Measurements from ENCODE around the gene GALNT12.

DNA sequence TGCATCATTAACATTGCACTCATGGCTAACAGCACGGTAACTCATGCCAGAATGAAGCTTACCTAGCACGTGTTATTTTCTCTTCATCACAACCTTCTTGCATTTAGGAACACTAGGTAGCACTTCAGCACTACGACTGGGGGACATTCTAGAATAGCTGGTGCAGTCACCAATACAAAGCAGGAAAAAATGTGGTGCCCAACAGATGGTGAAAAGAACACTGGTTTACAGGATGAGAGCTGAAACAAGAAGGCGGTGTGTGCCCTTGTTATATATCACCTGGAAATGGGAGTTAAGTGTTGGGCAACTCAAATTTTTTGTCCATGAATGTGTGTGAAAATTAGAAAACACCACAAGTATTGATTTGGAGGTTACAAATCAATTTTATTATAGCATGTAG, 30.0 kb downstream of the GALNT12 start:
- TF ChIP-seq CTCF (IDR thresholded peaks at IDR 0.05) (no peak), POLR2AphosphoS5 (IDR thresholded peaks at IDR 0.05) (no peak)
